Panc1 (cell line): ENCODE results near the gene CPPED1. TPM values are rescaled to one million over a fixed set of nuclear protein-coding genes. Genes with fewer than 3 reads are reported as not detected.

Experiments used
- ATAC-seq: fragments of 200-7000 bp; cut with Tn5 transposase; 2 replicates; pipeline ENCODE4 v1.9.1; 2020; ENCODE audit warnings: mild to moderate bottlenecking, moderate library complexity
- BruUV-seq: library from RNA; stranded (reverse); fragments of 400-500 nt; replicated peaks from 2 replicates; lab custom pipeline; 2021; lab: Mats Ljungman, UMichigan
- CTCF ChIA-PET: fragments of 300-600 bp; sonication (Branson Sonifier 250); formaldehyde crosslinking; loops from one replicate; lab custom pipeline; 2022; ENCODE audit warnings: antibody characterized with exemption; lab: Charles Lee
- POLR2A ChIA-PET: fragments of 300-600 bp; sonication (Branson Sonifier 250); formaldehyde crosslinking; loops from one replicate; lab custom pipeline; 2022; ENCODE audit warnings: antibody characterized with exemption; lab: Charles Lee
- DNase-seq: peaks from one replicate; pipeline ENCODE4 v3.0.0-alpha.2; 2010; ENCODE audit warnings: low read depth, low spot score
- H3K27ac ChIP-seq: 2 replicates; pipeline ENCODE4 v1.5.1; 2011; ENCODE audit warnings: mild to moderate bottlenecking, low read length, inconsistent platforms
- H3K27me3 ChIP-seq: fragments of 200-500 bp; sonication (Bioruptor generic); 2 replicates; pipeline ENCODE4 v1.6.0; 2014; ENCODE audit warnings: low read length, inconsistent platforms; ENCODE audit not compliant: control insufficient read depth, insufficient read depth
- H3K36me3 ChIP-seq: fragments of 200-500 bp; sonication (Bioruptor generic); 2 replicates; pipeline ENCODE4 v1.5.1; 2014; ENCODE audit warnings: inconsistent platforms, mild to moderate bottlenecking, low read length, moderate library complexity; ENCODE audit not compliant: control insufficient read depth, insufficient read depth
- H3K4me1 ChIP-seq: 2 replicates; pipeline ENCODE4 v1.5.1; 2011; ENCODE audit warnings: inconsistent platforms, mild to moderate bottlenecking, low read length, moderate library complexity; ENCODE audit not compliant: control insufficient read depth, insufficient read depth
- H3K4me3 ChIP-seq, 2 experiments: 2 replicates each; pipeline ENCODE4 v1.5.1; 2011 to 2012; ENCODE audit warnings: low read depth in 2 of 2, low read length in 2 of 2, mild to moderate bottlenecking in 2 of 2, inconsistent platforms in 1 of 2, moderate library complexity in 1 of 2
- H3K9me3 ChIP-seq: fragments of 200-500 bp; sonication (Bioruptor generic); 2 replicates; pipeline ENCODE4 v1.5.1; 2014; ENCODE audit warnings: low read depth, mild to moderate bottlenecking, inconsistent platforms, low read length, moderate library complexity; ENCODE audit not compliant: control insufficient read depth, insufficient read depth
- CTCF ChIP-seq: fragments of 450-650 bp; IDR thresholded peaks from 2 replicates; pipeline ENCODE4 v1.5.1; 2017; ENCODE audit warnings: mild to moderate bottlenecking
- POLR2AphosphoS5 ChIP-seq: IDR thresholded peaks from 2 replicates; pipeline ENCODE4 v1.6.1; 2012; ENCODE audit warnings: mild to moderate bottlenecking, low read depth, low read length, moderate library complexity
- REST ChIP-seq, 2 experiments: IDR thresholded peaks; 2 replicates each; pipeline ENCODE4 v1.6.1; 2011 to 2012; ENCODE audit warnings: low read depth in 2 of 2, control low read depth in 1 of 2, low read length in 1 of 2, mild to moderate bottlenecking in 1 of 2, moderate library complexity in 1 of 2; ENCODE audit not compliant: insufficient read depth in 1 of 2
- SIN3A ChIP-seq: IDR thresholded peaks from 2 replicates; pipeline ENCODE4 v1.6.1; 2012; ENCODE audit warnings: low read depth, mild to moderate bottlenecking, low read length, moderate library complexity, borderline replicate concordance; ENCODE audit not compliant: insufficient read depth
- TCF7L2 ChIP-seq: IDR thresholded peaks from 2 replicates; pipeline ENCODE4 v1.6.1; 2011; ENCODE audit warnings: mild to moderate bottlenecking, low read depth, low read length, inconsistent platforms
- in situ Hi-C: cut with HindIII; loops from 2 replicates; pipeline ENCODE4 v1.10.0; 2016; ENCODE audit warnings: low sequenced_read_pairs, low pct_unique_long_range_greater_than_20kb
- intact Hi-C: fragments of 100-400 bp; cut with micrococcal nuclease; formaldehyde crosslinking; loops from one replicate; pipeline ENCODE4 v1.10.0; 2022; ENCODE audit not compliant: unreplicated experiment
- total RNA-seq: library from RNA; stranded (reverse); gene quantifications from one replicate; pipeline ENCODE4 v1.2.1, GENCODE V29; 2021; ENCODE audit not compliant: unreplicated experiment

The CPPED1 gene
- total RNA-seq, 1 experiment from 2014 or later = 12.5 TPM

- no peaks in the 10 kb centered on the region for H3K9me3 ChIP-seq
- no peak overlapping the region for H3K27ac ChIP-seq
- no peaks in the 10 kb centered on the region for H3K36me3 ChIP-seq
- CTCF ChIA-PET = no interaction called here
- no peak for TF ChIP-seq SIN3A
- POLR2A ChIA-PET = no interaction called here
- H3K4me3 ChIP-seq = no peak overlapping the region
- no peak for DNase-seq
- H3K4me1 ChIP-seq = no peaks in the 10 kb centered on the region
- in situ Hi-C loops = no loop called here
- no TSS peak for BruUV-seq
- ATAC-seq = no peak
- H3K27me3 ChIP-seq = no peaks in the 10 kb centered on the region
- intact Hi-C loops = no loop called here
Measured at GRCh38 chr16:12721841-12722421, 81.8 kb downstream of the CPPED1 start.

- ChIA-PET CTCF (no interaction called here), POLR2A (no interaction called here)
- no peak for DNase-seq
Measured at GRCh38 chr16:12719972-12720371, 83.7 kb downstream of the CPPED1 start.

More at GRCh38 chr16:12719972-12720371, 83.7 kb downstream of the CPPED1 start:
- ATAC-seq = no peak
- no TSS peak for BruUV-seq
- TF ChIP-seq CTCF = no peak
- TF ChIP-seq TCF7L2 = no peak
- TF ChIP-seq SIN3A = no peak
- no peak for TF ChIP-seq POLR2AphosphoS5
- TF ChIP-seq REST (IDR thresholded peaks at IDR 0.05; ENCODE audit: insufficient read depth in 1 of 2, low read depth in 2 of 2, low read length in 1 of 2) = no peak
- Histone ChIP-seq H3K27ac (no peak overlapping the region), H3K4me3 (no peak overlapping the region), H3K27me3 (no peaks in the 10 kb centered on the region), H3K4me1 (no peaks in the 10 kb centered on the region), H3K36me3 (no peaks in the 10 kb centered on the region), H3K9me3 (no peaks in the 10 kb centered on the region)
- in situ Hi-C loops = no loop called here
- intact Hi-C loops = no loop called here
